ENCODE results near the gene LRPPRC.
"Not testable (repeated sequence)": the region's sequence is repeated elsewhere in the genome, so short reads cannot be mapped to it uniquely, and the experiment has no call there.

Gene LRPPRC

GRCh38 chr2:43995733-43996533 is at the start of gene LRPPRC:
Gene LRPPRC (minus strand): TSS chr2:43995989. CDS start chr2:43995947, 42 bp downstream.
- TF ChIP-seq CTCF (IDR thresholded peaks at IDR 0.05; ENCODE audit: low read depth, low read length): no peak
- peak within 1 kb of the TSS; percentile 99 for H3K4me3 ChIP-seq (ENCODE audit: low read depth, low read length)

GRCh38 chr2:44045061-44045460 is 49.3 kb upstream of the LRPPRC start:
- H3K4me3 ChIP-seq (ENCODE audit: low read depth, low read length): no peak overlapping the region
- TF ChIP-seq CTCF (IDR thresholded peaks at IDR 0.05; ENCODE audit: low read depth, low read length): no peak

GRCh38 chr2:44044281-44044720 is 48.5 kb upstream of the LRPPRC start:
- TF ChIP-seq CTCF (IDR thresholded peaks at IDR 0.05; ENCODE audit: low read depth, low read length): peak; percentile 97

GRCh38 chr2:44040365-44040764 is 44.6 kb upstream of the LRPPRC start:
- no peak for TF ChIP-seq CTCF (IDR thresholded peaks at IDR 0.05; ENCODE audit: low read depth, low read length)
- H3K4me3 ChIP-seq (ENCODE audit: low read depth, low read length): no peak overlapping the region

More at GRCh38 chr2:44044281-44044720, 48.5 kb upstream of the LRPPRC start:
- no peak overlapping the region for H3K4me3 ChIP-seq (ENCODE audit: low read depth, low read length)

- no peak overlapping the region for H3K4me3 ChIP-seq (ENCODE audit: low read depth, low read length)
- TF ChIP-seq CTCF (IDR thresholded peaks at IDR 0.05; ENCODE audit: low read depth, low read length): no peak
These were observed 42.5 kb upstream of the LRPPRC start for GRCh38 chr2:44038277-44038676.

GRCh38 chr2:44037221-44037620 is 41.4 kb upstream of the LRPPRC start:
- TF ChIP-seq CTCF (IDR thresholded peaks at IDR 0.05; ENCODE audit: low read depth, low read length): no peak
- no peak overlapping the region for H3K4me3 ChIP-seq (ENCODE audit: low read depth, low read length)

- TF ChIP-seq CTCF (IDR thresholded peaks at IDR 0.05; ENCODE audit: low read depth, low read length): no peak
- no peak overlapping the region for H3K4me3 ChIP-seq (ENCODE audit: low read depth, low read length)
These were observed 38.2 kb upstream of the LRPPRC start for GRCh38 chr2:44033947-44034346.

GRCh38 chr2:44027076-44027475 is 31.3 kb upstream of the LRPPRC start:
- H3K4me3 ChIP-seq (ENCODE audit: low read depth, low read length): not testable (repeated sequence)

All from WI38 (cell line).